Mesendoderm (in vitro differentiated cells): Measurements from ENCODE around the gene PEMT.

Experiments
- DNase-seq: peaks from one replicate; pipeline ENCODE4 v3.0.0; 2013
- H2AK5ac ChIP-seq: 2 replicates; pipeline ENCODE4 v1.6.1; 2013; ENCODE audit warnings: low read length, inconsistent platforms
- H2BK120ac ChIP-seq: 2 replicates; pipeline ENCODE4 v1.6.1; 2013; ENCODE audit warnings: low read depth, mild to moderate bottlenecking, low read length, moderate library complexity, mixed read lengths
- H2BK15ac ChIP-seq: replicated peaks from 2 replicates; pipeline ENCODE4 v1.6.1; 2013; ENCODE audit warnings: low read depth, mild to moderate bottlenecking, moderate library complexity
- H2BK5ac ChIP-seq: 2 replicates; pipeline ENCODE4 v1.6.1; 2013; ENCODE audit warnings: low read length, inconsistent platforms
- H3K18ac ChIP-seq: 2 replicates; pipeline ENCODE4 v1.6.1; 2013; ENCODE audit warnings: mild to moderate bottlenecking, low read length, mixed read lengths
- H3K23ac ChIP-seq: one replicate; pipeline ENCODE4 v1.6.1; 2013; ENCODE audit warnings: low read length
- H3K27ac ChIP-seq: 2 replicates; pipeline ENCODE4 v1.5.1; 2013; ENCODE audit warnings: low read depth, mild to moderate bottlenecking, inconsistent platforms, low read length, moderate library complexity
- H3K27me3 ChIP-seq: 2 replicates; pipeline ENCODE4 v1.6.1; 2013; ENCODE audit warnings: low read length, control low read depth, mild to moderate bottlenecking, inconsistent platforms; ENCODE audit not compliant: insufficient read depth, poor library complexity
- H3K36me3 ChIP-seq: 2 replicates; pipeline ENCODE4 v1.6.1; 2013; ENCODE audit warnings: low read length, inconsistent platforms; ENCODE audit not compliant: control insufficient read depth, insufficient read depth
- H3K4ac ChIP-seq: one replicate; pipeline ENCODE4 v1.6.1; 2013; ENCODE audit warnings: low read depth, mild to moderate bottlenecking, low read length, moderate library complexity
- H3K4me1 ChIP-seq: 2 replicates; pipeline ENCODE4 v1.6.1; 2013; ENCODE audit warnings: low read depth, low read length, inconsistent platforms; ENCODE audit not compliant: control insufficient read depth
- H3K4me2 ChIP-seq: 2 replicates; pipeline ENCODE4 v1.6.1; 2013; ENCODE audit warnings: low read length
- H3K4me3 ChIP-seq: 2 replicates; pipeline ENCODE4 v1.5.1; 2013; ENCODE audit warnings: mild to moderate bottlenecking, low read length
- H3K56ac ChIP-seq: one replicate; pipeline ENCODE4 v1.6.1; 2013; ENCODE audit warnings: low read length
- H3K79me1 ChIP-seq: 2 replicates; pipeline ENCODE4 v1.6.1; 2013; ENCODE audit warnings: low read length, inconsistent platforms
- H3K79me2 ChIP-seq: 2 replicates; pipeline ENCODE4 v1.6.1; 2013; ENCODE audit warnings: mild to moderate bottlenecking, low read length; ENCODE audit not compliant: control insufficient read depth, insufficient read depth
- H3K9ac ChIP-seq: 2 replicates; pipeline ENCODE4 v1.6.1; 2013; ENCODE audit warnings: low read length, inconsistent platforms
- H4K5ac ChIP-seq: one replicate; pipeline ENCODE4 v1.6.1; 2013; ENCODE audit warnings: low read length
- H4K8ac ChIP-seq: one replicate; pipeline ENCODE4 v1.6.1; 2013; ENCODE audit warnings: low read depth, mild to moderate bottlenecking, control low read depth, low read length, moderate library complexity
- WGBS: extraction: QIAGEN DNeasy Blood & Tissue Kit; methylation state at CpG from one replicate; pipeline ENCODE4 v1.1.7; 2013; ENCODE audit warnings: low lambda C conversion rate, missing lambda C conversion rate; ENCODE audit not compliant: insufficient coverage; ENCODE audit errors: extremely low coverage; 5-methylcytosine and 5-hydroxymethylcytosine counted together

Gene PEMT

GRCh38 chr17:17603178-17603894 lies 11.8 kb upstream of the PEMT start:
- Histone ChIP-seq H3K79me2 (no peaks in the 10 kb centered on the region), H3K18ac (no peak overlapping the region), H3K56ac (no peak overlapping the region), H2BK15ac (no peak overlapping the region), H3K23ac (no peak overlapping the region), H3K4me3 (no peak overlapping the region), H3K79me1 (no peaks in the 10 kb centered on the region), H2BK120ac (no peak overlapping the region), H3K27ac (no peak overlapping the region), H3K9ac (no peak overlapping the region), H3K4ac (no peak overlapping the region), H3K27me3 (no peaks in the 10 kb centered on the region), H2AK5ac (no peak overlapping the region), H2BK5ac (no peak overlapping the region), H3K4me1 (no peaks in the 10 kb centered on the region), H4K5ac (no peak overlapping the region), H3K4me2 (no peak overlapping the region), H3K36me3 (no peaks in the 10 kb centered on the region), H4K8ac (no peak overlapping the region)
- WGBS, result no CpG with 5 or more reads among the region's 15 CpGs
- no peak for DNase-seq

GRCh38 chr17:17599965-17600364 lies 8.5 kb upstream of the PEMT start:
- no peak overlapping the region for H4K8ac ChIP-seq
- H3K56ac ChIP-seq, result no peak overlapping the region
- DNase-seq, result no peak
- H3K4ac ChIP-seq, result no peak overlapping the region
- H2AK5ac ChIP-seq, result no peak overlapping the region
- WGBS, result no CpG with 5 or more reads among the region's 4 CpGs
- H3K36me3 ChIP-seq, result no peaks in the 10 kb centered on the region
- H3K79me2 ChIP-seq, result no peaks in the 10 kb centered on the region
- H3K4me2 ChIP-seq, result no peak overlapping the region
- H3K23ac ChIP-seq, result no peak overlapping the region
- H2BK5ac ChIP-seq, result no peak overlapping the region
- H3K4me1 ChIP-seq, result no peaks in the 10 kb centered on the region
- H3K27me3 ChIP-seq, result no peaks in the 10 kb centered on the region
- no peak overlapping the region for H4K5ac ChIP-seq
- no peak overlapping the region for H3K18ac ChIP-seq
- no peak overlapping the region for H3K27ac ChIP-seq
- H2BK15ac ChIP-seq, result no peak overlapping the region
- no peak overlapping the region for H2BK120ac ChIP-seq
- no peak overlapping the region for H3K4me3 ChIP-seq
- no peak overlapping the region for H3K9ac ChIP-seq
- no peaks in the 10 kb centered on the region for H3K79me1 ChIP-seq

- no peak overlapping the region for H3K4ac ChIP-seq
- no CpG with 5 or more reads among the region's 2 CpGs for WGBS
Measured at GRCh38 chr17:17598003-17598402, 6.5 kb upstream of the PEMT start.

DNA sequence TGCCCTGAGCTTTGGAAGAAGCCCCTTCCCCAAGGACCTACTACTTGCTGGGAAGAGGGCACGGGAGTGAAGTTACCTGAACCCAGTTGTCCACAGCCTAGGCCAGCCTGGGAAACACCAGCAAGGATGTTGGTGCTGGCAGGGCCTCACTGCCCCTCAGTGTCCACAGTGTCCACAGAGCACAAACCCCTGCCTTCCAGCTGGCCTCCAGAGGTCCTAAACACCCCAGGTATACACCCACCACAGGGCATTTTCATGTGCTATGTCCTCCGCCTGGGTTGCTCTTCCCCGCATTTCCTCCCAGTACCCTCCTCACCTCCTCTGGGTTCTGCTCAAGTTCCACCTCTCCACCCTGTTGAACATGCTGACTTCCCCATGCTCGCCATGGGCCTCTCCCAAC lies 4.2 kb upstream of the PEMT start:
- Histone ChIP-seq H2BK5ac (no peak overlapping the region), H2BK15ac (no peak overlapping the region), H2AK5ac (no peak overlapping the region), H3K9ac (no peak overlapping the region), H3K79me2 (peaks cover 3% of the 10 kb centered on the region), H4K8ac (no peak overlapping the region), H3K18ac (no peak overlapping the region), H4K5ac (no peak overlapping the region), H3K4me1 (peaks cover 2% of the 10 kb centered on the region), H3K4ac (no peak overlapping the region), H3K79me1 (peaks cover 6% of the 10 kb centered on the region), H3K36me3 (no peaks in the 10 kb centered on the region), H3K4me3 (no peak overlapping the region), H3K4me2 (no peak overlapping the region), H3K27me3 (no peaks in the 10 kb centered on the region), H2BK120ac (no peak overlapping the region), H3K27ac (no peak overlapping the region), H3K23ac (no peak overlapping the region), H3K56ac (no peak overlapping the region)
- DNase-seq, result no peak
- no CpG with 5 or more reads among the region's 4 CpGs for WGBS

More at GRCh38 chr17:17598003-17598402, 6.5 kb upstream of the PEMT start:
- no peaks in the 10 kb centered on the region for H3K4me1 ChIP-seq
- H3K79me1 ChIP-seq, result no peaks in the 10 kb centered on the region
- no peak overlapping the region for H3K23ac ChIP-seq
- H3K56ac ChIP-seq, result no peak overlapping the region
- H3K4me2 ChIP-seq, result no peak overlapping the region
- H2BK5ac ChIP-seq, result no peak overlapping the region
- DNase-seq, result no peak
- H3K4me3 ChIP-seq, result no peak overlapping the region
- no peaks in the 10 kb centered on the region for H3K27me3 ChIP-seq
- no peaks in the 10 kb centered on the region for H3K36me3 ChIP-seq
- no peak overlapping the region for H3K18ac ChIP-seq
- H3K9ac ChIP-seq, result no peak overlapping the region
- H2AK5ac ChIP-seq, result no peak overlapping the region
- no peak overlapping the region for H4K5ac ChIP-seq
- no peak overlapping the region for H3K27ac ChIP-seq
- no peaks in the 10 kb centered on the region for H3K79me2 ChIP-seq
- no peak overlapping the region for H2BK15ac ChIP-seq
- H4K8ac ChIP-seq, result no peak overlapping the region
- H2BK120ac ChIP-seq, result no peak overlapping the region

GRCh38 chr17:17593222-17593620 lies 1.7 kb upstream of the PEMT start:
- Histone ChIP-seq H3K4me3 (no peak overlapping the region), H2AK5ac (no peak overlapping the region), H4K8ac (no peak overlapping the region), H2BK15ac (no peak overlapping the region), H3K79me2 (peaks cover 8% of the 10 kb centered on the region), H3K79me1 (peaks cover 9% of the 10 kb centered on the region), H3K4me2 (no peak overlapping the region), H2BK5ac (no peak overlapping the region), H2BK120ac (no peak overlapping the region), H3K9ac (peak overlapping the region; percentile 9), H3K27ac (no peak overlapping the region), H4K5ac (no peak overlapping the region), H3K56ac (peak overlapping the region; percentile 22), H3K18ac (no peak overlapping the region), H3K27me3 (no peaks in the 10 kb centered on the region), H3K36me3 (no peaks in the 10 kb centered on the region), H3K4me1 (peaks cover 6% of the 10 kb centered on the region), H3K4ac (no peak overlapping the region), H3K23ac (no peak overlapping the region)
- no peak for DNase-seq
- WGBS, result no CpG with 5 or more reads among the region's 6 CpGs

GRCh38 chr17:17590883-17591354 lies 589 bp downstream of the PEMT start:
- WGBS, result no CpG with 5 or more reads among the region's 21 CpGs
- H3K79me1 ChIP-seq, result peaks cover 9% of the 10 kb centered on the region
- H4K5ac ChIP-seq, result no peak overlapping the region
- peaks cover 8% of the 10 kb centered on the region for H3K79me2 ChIP-seq
- no peak overlapping the region for H3K18ac ChIP-seq
- H2BK15ac ChIP-seq, result no peak overlapping the region
- peak overlapping the region; percentile 97 for H3K23ac ChIP-seq
- H3K27me3 ChIP-seq, result no peaks in the 10 kb centered on the region
- no peak overlapping the region for H2BK120ac ChIP-seq
- H2AK5ac ChIP-seq, result peak overlapping the region; percentile 92
- no peak overlapping the region for H4K8ac ChIP-seq
- H3K4me2 ChIP-seq, result peak overlapping the region; percentile 100
- H3K4me3 ChIP-seq, result peak overlapping the region; percentile 93
- peak overlapping the region; percentile 99 for H3K9ac ChIP-seq
- no peak overlapping the region for H3K27ac ChIP-seq
- H3K36me3 ChIP-seq, result no peaks in the 10 kb centered on the region
- H3K56ac ChIP-seq, result peak overlapping the region; percentile 100
- no peak overlapping the region for H2BK5ac ChIP-seq
- H3K4ac ChIP-seq, result no peak overlapping the region
- DNase-seq, result no peak
- peaks cover 6% of the 10 kb centered on the region for H3K4me1 ChIP-seq
